Parathyroid adenoma (tissue), 2 donors: ENCODE results near the gene OR2AT4.

Experiments used
- H2AFZ ChIP-seq: fragments of 300-600 bp; sonication (generic); one replicate; pipeline ENCODE4 v1.7.0; 2017; ENCODE audit warnings: antibody characterized with exemption, mild to moderate bottlenecking
- H3K27ac ChIP-seq: fragments of 300-600 bp; sonication (generic); one replicate; pipeline ENCODE4 v1.7.0; 2017
- H3K27me3 ChIP-seq: fragments of 300-600 bp; sonication (generic); one replicate; pipeline ENCODE4 v1.7.0; 2017; ENCODE audit warnings: low read length; ENCODE audit not compliant: control insufficient read depth, insufficient read depth
- H3K36me3 ChIP-seq: fragments of 300-600 bp; sonication (generic); one replicate; pipeline ENCODE4 v1.7.0; 2017; ENCODE audit warnings: low read length; ENCODE audit not compliant: control insufficient read depth, insufficient read depth
- H3K4me1 ChIP-seq: fragments of 300-600 bp; sonication (generic); one replicate; pipeline ENCODE4 v1.7.0; 2017; ENCODE audit warnings: control low read depth
- H3K4me2 ChIP-seq: fragments of 300-600 bp; sonication (generic); one replicate; pipeline ENCODE4 v1.7.0; 2017; ENCODE audit warnings: low read length
- H3K4me3 ChIP-seq: fragments of 300-600 bp; sonication (generic); one replicate; pipeline ENCODE4 v1.7.0; 2017; ENCODE audit warnings: low read depth, low read length
- H3K79me2 ChIP-seq: fragments of 300-600 bp; sonication (generic); one replicate; pipeline ENCODE4 v1.7.0; 2017; ENCODE audit warnings: control low read depth
- H3K9ac ChIP-seq: fragments of 300-600 bp; sonication (generic); one replicate; pipeline ENCODE4 v1.7.0; 2017; ENCODE audit warnings: mild to moderate bottlenecking
- H3K9me3 ChIP-seq: fragments of 300-600 bp; sonication (generic); one replicate; pipeline ENCODE4 v1.7.0; 2017; ENCODE audit warnings: low read length; ENCODE audit not compliant: control insufficient read depth
- TF ChIP-seq, protein P1 (sequence below): fragments of 300-600 bp; sonication (generic); IDR thresholded peaks from one replicate; pipeline ENCODE4 v1.7.0; 2017; ENCODE audit warnings: antibody characterized with exemption, mild to moderate bottlenecking
- donor health status: primary hyperparathyroidism.

Gene OR2AT4

DNA sequence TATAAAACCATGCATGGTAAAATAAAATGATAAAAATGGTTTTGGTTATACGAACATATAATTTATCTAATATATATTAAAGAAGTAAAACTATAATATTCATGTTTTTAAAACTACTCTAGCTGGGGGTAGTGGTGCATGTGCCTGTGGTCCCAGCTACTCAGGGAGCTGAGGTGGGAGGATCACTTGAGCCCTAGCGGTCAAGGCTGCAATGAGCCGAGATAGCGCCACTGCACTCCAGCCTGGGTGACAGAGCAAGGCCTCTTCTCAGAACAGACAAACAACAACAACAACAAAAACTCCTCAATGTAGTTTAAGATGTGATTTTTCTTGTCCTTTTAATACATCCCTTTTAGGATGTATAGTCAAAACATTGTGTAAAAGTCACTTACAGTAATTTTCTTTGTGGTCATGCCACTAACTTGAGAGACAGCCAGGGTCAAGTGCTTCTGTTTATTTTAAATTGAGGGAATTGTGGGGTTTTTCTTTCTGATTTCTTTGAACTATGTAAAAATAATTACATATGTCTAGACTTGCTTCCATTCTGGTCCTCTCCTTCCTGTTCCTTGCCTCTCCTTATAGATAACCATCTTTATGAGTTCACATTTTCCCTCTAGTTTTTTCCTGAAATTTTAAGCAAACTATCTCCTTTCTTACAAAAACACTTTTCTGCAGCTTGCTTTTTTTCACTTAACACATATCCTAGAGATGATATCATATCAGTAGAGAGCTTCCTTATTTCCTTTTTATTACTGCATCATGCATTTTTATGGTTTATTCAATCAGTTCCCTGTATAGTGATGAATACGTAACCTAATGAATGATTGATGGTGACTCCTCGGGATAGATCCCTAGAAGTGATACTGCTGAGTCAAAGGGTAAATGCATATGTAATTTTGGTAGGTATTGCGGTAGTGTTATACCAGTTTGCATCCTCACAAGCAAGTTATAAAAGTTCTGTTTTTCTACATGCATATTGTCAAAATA, 9.1 kb downstream of the OR2AT4 start:
- TF ChIP-seq, protein P1, sequence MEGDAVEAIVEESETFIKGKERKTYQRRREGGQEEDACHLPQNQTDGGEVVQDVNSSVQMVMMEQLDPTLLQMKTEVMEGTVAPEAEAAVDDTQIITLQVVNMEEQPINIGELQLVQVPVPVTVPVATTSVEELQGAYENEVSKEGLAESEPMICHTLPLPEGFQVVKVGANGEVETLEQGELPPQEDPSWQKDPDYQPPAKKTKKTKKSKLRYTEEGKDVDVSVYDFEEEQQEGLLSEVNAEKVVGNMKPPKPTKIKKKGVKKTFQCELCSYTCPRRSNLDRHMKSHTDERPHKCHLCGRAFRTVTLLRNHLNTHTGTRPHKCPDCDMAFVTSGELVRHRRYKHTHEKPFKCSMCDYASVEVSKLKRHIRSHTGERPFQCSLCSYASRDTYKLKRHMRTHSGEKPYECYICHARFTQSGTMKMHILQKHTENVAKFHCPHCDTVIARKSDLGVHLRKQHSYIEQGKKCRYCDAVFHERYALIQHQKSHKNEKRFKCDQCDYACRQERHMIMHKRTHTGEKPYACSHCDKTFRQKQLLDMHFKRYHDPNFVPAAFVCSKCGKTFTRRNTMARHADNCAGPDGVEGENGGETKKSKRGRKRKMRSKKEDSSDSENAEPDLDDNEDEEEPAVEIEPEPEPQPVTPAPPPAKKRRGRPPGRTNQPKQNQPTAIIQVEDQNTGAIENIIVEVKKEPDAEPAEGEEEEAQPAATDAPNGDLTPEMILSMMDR: no peak
- Histone ChIP-seq H3K36me3 (no peaks in the 10 kb centered on the region), H3K4me1 (no peaks in the 10 kb centered on the region), H3K9ac (no peak overlapping the region), H3K4me3 (no peak overlapping the region), H2AFZ (no peak overlapping the region), H3K4me2 (no peak overlapping the region), H3K9me3 (no peaks in the 10 kb centered on the region), H3K27me3 (no peaks in the 10 kb centered on the region), H3K27ac (no peak overlapping the region), H3K79me2 (no peaks in the 10 kb centered on the region)

DNA sequence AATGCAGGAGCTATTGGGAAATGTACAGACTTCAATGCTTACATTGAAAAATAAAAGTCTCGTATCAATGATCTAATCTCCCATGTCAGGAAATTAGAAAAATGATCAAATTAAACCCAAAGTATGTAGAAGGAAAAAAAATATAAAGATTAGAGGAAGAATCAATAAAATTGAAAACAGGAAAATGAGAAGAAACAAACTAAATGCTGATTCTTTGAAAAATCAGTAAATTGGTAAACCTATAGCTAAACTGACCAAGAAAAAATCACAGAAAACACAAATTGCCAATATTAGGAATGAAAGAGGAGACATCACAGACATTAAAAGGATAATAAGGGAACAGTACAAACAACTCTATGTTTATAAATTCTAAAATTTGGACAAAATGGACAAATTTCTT, 11.8 kb downstream of the OR2AT4 start:
- no peaks in the 10 kb centered on the region for H3K27me3 ChIP-seq
- H3K79me2 ChIP-seq: no peaks in the 10 kb centered on the region
- no peaks in the 10 kb centered on the region for H3K4me1 ChIP-seq
- no peak overlapping the region for H2AFZ ChIP-seq
- H3K9ac ChIP-seq: no peak overlapping the region
- no peaks in the 10 kb centered on the region for H3K36me3 ChIP-seq
- no peak overlapping the region for H3K4me2 ChIP-seq
- TF ChIP-seq, protein P1: no peak
- no peaks in the 10 kb centered on the region for H3K9me3 ChIP-seq
- no peak overlapping the region for H3K4me3 ChIP-seq
- no peak overlapping the region for H3K27ac ChIP-seq

DNA sequence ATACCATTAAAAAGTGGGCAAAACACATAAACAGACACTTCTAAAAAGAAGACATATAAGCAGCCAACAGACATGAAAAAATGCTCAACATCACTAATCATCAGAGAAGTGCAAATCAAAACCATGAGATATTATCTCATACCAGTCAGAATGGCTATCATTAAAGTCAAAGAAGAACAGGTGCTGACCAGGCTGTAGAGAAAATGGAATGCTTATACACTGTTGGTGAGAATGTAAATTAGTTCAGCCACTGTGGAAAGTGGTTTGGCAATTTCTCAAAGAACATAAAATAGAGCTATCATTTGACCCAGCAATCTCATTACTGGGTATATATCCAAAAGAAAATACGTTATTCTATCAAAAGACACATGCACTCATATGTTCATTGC, 13.5 kb downstream of the OR2AT4 start:
- TF ChIP-seq, protein P1: no peak
- no peaks in the 10 kb centered on the region for H3K9me3 ChIP-seq
- H3K4me1 ChIP-seq: no peaks in the 10 kb centered on the region
- H3K36me3 ChIP-seq: no peaks in the 10 kb centered on the region
- H2AFZ ChIP-seq: no peak overlapping the region
- H3K9ac ChIP-seq: no peak overlapping the region
- no peak overlapping the region for H3K27ac ChIP-seq
- H3K79me2 ChIP-seq: no peaks in the 10 kb centered on the region
- no peak overlapping the region for H3K4me3 ChIP-seq
- H3K4me2 ChIP-seq: no peak overlapping the region
- H3K27me3 ChIP-seq: no peaks in the 10 kb centered on the region

DNA sequence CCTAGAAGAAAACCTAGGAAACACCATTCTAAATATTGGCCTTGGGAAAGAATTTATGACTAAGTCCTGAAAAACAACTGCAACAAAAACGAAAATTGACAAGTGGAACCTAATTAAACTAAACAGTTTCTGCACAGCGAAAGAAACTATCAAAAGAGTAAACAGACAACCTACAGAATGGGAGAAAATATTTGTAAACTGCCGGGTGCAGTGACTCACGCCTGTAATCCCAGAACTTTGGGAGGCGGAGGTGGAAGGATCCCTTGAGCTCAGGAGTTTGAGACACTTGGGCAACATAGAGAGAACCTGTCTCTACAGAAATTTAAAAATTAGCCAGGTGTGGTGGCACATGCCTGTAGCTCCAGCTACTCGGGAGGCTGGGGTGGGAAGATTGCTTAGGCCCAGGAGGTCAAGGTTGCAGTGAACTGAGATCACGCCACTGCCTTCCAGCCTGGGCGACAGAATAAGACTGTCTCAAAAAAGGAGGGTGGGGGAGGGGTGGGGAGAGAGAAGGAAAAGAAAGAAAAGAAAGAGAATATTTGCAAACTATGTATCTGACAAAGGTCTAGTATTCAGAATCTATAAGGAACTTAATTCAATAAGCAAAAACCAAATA, 14.0 kb downstream of the OR2AT4 start:
- H3K27me3 ChIP-seq: no peaks in the 10 kb centered on the region
- H3K4me3 ChIP-seq: no peak overlapping the region
- no peak overlapping the region for H3K4me2 ChIP-seq
- TF ChIP-seq, protein P1: no peak
- H3K4me1 ChIP-seq: no peaks in the 10 kb centered on the region
- H3K79me2 ChIP-seq: no peaks in the 10 kb centered on the region
- no peak overlapping the region for H2AFZ ChIP-seq
- H3K36me3 ChIP-seq: no peaks in the 10 kb centered on the region
- no peak overlapping the region for H3K9ac ChIP-seq
- no peak overlapping the region for H3K27ac ChIP-seq
- no peaks in the 10 kb centered on the region for H3K9me3 ChIP-seq
